ENCODE results near the gene DRC1. TPM values are rescaled to one million over a fixed set of nuclear protein-coding genes. Genes with fewer than 3 reads are reported as not detected.

DRC1 gene
- total and polyA plus RNA-seq, 4 donors: 2.5 to 18.4 (median 8.8) TPM

- H3K4me3 ChIP-seq: no peak overlapping the region
- H3K27ac ChIP-seq (ENCODE audit: low read depth in 1 of 2, low read length in 1 of 2): no peak overlapping the region
- H3K9ac ChIP-seq (ENCODE audit: insufficient read depth in 1 of 2, low read length in 2 of 2): no peak overlapping the region
- TF ChIP-seq, protein P1, sequence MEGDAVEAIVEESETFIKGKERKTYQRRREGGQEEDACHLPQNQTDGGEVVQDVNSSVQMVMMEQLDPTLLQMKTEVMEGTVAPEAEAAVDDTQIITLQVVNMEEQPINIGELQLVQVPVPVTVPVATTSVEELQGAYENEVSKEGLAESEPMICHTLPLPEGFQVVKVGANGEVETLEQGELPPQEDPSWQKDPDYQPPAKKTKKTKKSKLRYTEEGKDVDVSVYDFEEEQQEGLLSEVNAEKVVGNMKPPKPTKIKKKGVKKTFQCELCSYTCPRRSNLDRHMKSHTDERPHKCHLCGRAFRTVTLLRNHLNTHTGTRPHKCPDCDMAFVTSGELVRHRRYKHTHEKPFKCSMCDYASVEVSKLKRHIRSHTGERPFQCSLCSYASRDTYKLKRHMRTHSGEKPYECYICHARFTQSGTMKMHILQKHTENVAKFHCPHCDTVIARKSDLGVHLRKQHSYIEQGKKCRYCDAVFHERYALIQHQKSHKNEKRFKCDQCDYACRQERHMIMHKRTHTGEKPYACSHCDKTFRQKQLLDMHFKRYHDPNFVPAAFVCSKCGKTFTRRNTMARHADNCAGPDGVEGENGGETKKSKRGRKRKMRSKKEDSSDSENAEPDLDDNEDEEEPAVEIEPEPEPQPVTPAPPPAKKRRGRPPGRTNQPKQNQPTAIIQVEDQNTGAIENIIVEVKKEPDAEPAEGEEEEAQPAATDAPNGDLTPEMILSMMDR (IDR thresholded peaks at IDR 0.05; ENCODE audit: control extremely low read depth, extremely low read depth): no peak
- ATAC-seq (ENCODE audit: insufficient read depth, low FRiP score) (no peak), DNase-seq (peak in 1 of 3 donors; percentile 10)
- H3K27me3 ChIP-seq (ENCODE audit: control insufficient read depth in 3 of 3, insufficient read depth in 3 of 3, low read length in 2 of 3): no peaks in the 10 kb centered on the region
- H3K36me3 ChIP-seq (ENCODE audit: control insufficient read depth in 4 of 4, insufficient read depth in 4 of 4, low read length in 4 of 4): no peaks in the 10 kb centered on the region
- H3K4me1 ChIP-seq (ENCODE audit: control insufficient read depth in 5 of 5, insufficient read depth in 5 of 5, low read length in 5 of 5): peaks cover 0 to 10% (median 0%) of the 10 kb centered on the region in 5 donors
- WGBS, 2 donors: 85 to 90% methylated on average over 15 of the region's 15 CpGs
- no peaks in the 10 kb centered on the region for H3K9me3 ChIP-seq (ENCODE audit: control insufficient read depth in 4 of 4, insufficient read depth in 3 of 4, low read length in 3 of 4)
These were observed 58.4 kb downstream of the DRC1 start for GRCh38 chr2:26459991-26460612.

GRCh38 chr2:26460613-26461031 is 58.9 kb downstream of the DRC1 start:
- TF ChIP-seq, protein P1 (IDR thresholded peaks at IDR 0.05; ENCODE audit: control extremely low read depth, extremely low read depth): no peak
- no peaks in the 10 kb centered on the region for H3K36me3 ChIP-seq (ENCODE audit: control insufficient read depth in 4 of 4, insufficient read depth in 4 of 4, low read length in 4 of 4)
- WGBS, 2 donors: 92 to 96% methylated on average over 19 of the region's 19 CpGs
- H3K27me3 ChIP-seq (ENCODE audit: control insufficient read depth in 3 of 3, insufficient read depth in 3 of 3, low read length in 2 of 3): no peaks in the 10 kb centered on the region
- H3K9ac ChIP-seq (ENCODE audit: insufficient read depth in 1 of 2, low read length in 2 of 2): no peak overlapping the region
- H3K4me1 ChIP-seq (ENCODE audit: control insufficient read depth in 5 of 5, insufficient read depth in 5 of 5, low read length in 5 of 5): peaks cover 0 to 7% (median 0%) of the 10 kb centered on the region in 5 donors
- H3K9me3 ChIP-seq (ENCODE audit: control insufficient read depth in 4 of 4, insufficient read depth in 3 of 4, low read length in 3 of 4): no peaks in the 10 kb centered on the region
- peak in 1 of 3 donors; percentile 11 for DNase-seq
- no peak overlapping the region for H3K27ac ChIP-seq (ENCODE audit: low read depth in 1 of 2, low read length in 1 of 2)
- H3K4me3 ChIP-seq: no peak overlapping the region
- no peak for ATAC-seq (ENCODE audit: insufficient read depth, low FRiP score)

GRCh38 chr2:26461601-26462023 is 59.9 kb downstream of the DRC1 start:
- ATAC-seq (ENCODE audit: insufficient read depth, low FRiP score) (no peak), DNase-seq (no peak)
- H3K27ac ChIP-seq (ENCODE audit: low read depth in 1 of 2, low read length in 1 of 2): no peak overlapping the region
- H3K9ac ChIP-seq (ENCODE audit: insufficient read depth in 1 of 2, low read length in 2 of 2): no peak overlapping the region
- H3K4me3 ChIP-seq: no peak overlapping the region
- TF ChIP-seq, protein P1 (IDR thresholded peaks at IDR 0.05; ENCODE audit: control extremely low read depth, extremely low read depth): no peak
- H3K9me3 ChIP-seq (ENCODE audit: control insufficient read depth in 4 of 4, insufficient read depth in 3 of 4, low read length in 3 of 4): no peaks in the 10 kb centered on the region
- no peaks in the 10 kb centered on the region for H3K36me3 ChIP-seq (ENCODE audit: control insufficient read depth in 4 of 4, insufficient read depth in 4 of 4, low read length in 4 of 4)
- peaks cover 0 to 4% (median 0%) of the 10 kb centered on the region in 5 donors for H3K4me1 ChIP-seq (ENCODE audit: control insufficient read depth in 5 of 5, insufficient read depth in 5 of 5, low read length in 5 of 5)
- no peaks in the 10 kb centered on the region for H3K27me3 ChIP-seq (ENCODE audit: control insufficient read depth in 3 of 3, insufficient read depth in 3 of 3, low read length in 2 of 3)
- 95 to 96% methylated on average over 19 of the region's 19 CpGs for WGBS, 2 donors
